ENCODE data around the gene GGA2. TPM values are rescaled to one million over a fixed set of nuclear protein-coding genes. Genes with fewer than 3 reads are reported as not detected.

Gene GGA2
- total RNA-seq, 1 donor from 2014 or later = 65.7 TPM

DNA sequence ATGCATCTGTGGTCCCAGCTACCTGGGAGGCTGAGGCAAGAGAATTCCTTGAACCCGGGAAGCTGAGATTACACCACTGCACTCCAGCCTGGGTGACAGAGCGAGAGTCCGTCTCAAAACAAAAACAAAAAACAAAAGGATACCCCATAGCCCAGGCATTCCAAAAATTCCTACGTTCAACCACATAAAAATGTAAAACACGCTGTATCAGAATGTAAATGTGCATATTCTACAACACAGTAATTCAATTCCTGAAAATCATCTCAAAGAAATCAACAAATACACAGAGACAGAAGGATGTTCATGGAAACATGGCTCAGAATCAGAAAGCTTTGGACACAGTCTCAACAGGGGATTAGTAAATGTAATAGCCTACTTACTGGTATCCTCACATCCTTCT, 90.3 kb downstream of the GGA2 start:
- DNase-seq (ENCODE audit: low spot score) = no peak

DNA sequence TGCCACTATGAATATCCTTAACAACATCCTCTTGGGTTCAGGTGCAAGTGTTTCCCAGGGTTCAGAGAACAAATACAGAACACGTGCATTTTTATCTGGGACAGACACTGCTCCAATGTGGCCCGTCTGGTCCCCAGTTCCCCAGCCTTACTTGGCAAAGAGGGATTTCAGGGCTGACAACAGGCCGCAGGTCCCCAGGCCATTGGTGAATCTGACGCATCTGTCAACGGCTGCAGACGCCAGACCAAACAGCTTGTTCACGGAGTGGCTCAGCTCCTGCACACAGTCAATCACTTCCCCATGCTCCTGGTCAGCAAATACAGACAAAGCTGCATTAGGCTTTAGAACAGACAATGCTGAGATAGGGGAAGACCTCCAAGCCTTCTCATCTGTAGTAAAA, 93.5 kb downstream of the GGA2 start:
- no peak for DNase-seq (ENCODE audit: low spot score)

DNA sequence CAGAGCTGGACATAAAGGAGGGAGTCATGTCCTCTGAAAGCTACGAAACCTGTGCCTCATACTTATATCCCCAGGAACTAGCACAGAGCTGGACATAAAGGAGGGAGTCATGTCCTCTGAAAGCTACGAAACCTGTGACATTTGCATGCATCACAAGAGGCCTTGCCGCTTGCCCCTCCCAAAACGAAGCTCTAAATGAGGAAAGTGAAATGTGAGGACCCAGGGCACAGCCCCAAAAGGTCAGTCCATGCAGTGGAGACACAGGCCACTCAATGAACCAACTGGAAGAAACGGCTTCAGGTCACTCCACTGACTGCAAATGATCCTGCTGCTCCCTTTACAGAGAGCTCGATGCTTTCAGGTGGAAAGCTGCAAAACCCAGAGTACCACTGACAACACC, 95.6 kb downstream of the GGA2 start:
- no peak for DNase-seq (ENCODE audit: low spot score)

Other genes starting within 250 kb of the GGA2 start
- gene SCNN1B, start 208.2 kb downstream of the GGA2 start, total RNA-seq = 4.4 TPM
- 20.4 TPM for gene COG7, start 57.3 kb downstream of the GGA2 start, total RNA-seq
- 14.4 TPM for gene EARS2, start 46.9 kb upstream of the GGA2 start, total RNA-seq
- 48.1 TPM for gene UBFD1, start 47.2 kb upstream of the GGA2 start, total RNA-seq
- gene NDUFAB1, start 85.8 kb upstream of the GGA2 start, total RNA-seq = 77.0 TPM
- gene PALB2, start 130.8 kb upstream of the GGA2 start, total RNA-seq = 10.8 TPM
- 57.6 TPM for gene DCTN5, start 131.0 kb upstream of the GGA2 start, total RNA-seq
- 1.2 TPM for gene PLK1, start 168.4 kb upstream of the GGA2 start, total RNA-seq
- gene ERN2, start 202.7 kb upstream of the GGA2 start, total RNA-seq = 1.9 TPM
- gene CHP2, start 244.5 kb upstream of the GGA2 start, total RNA-seq = 0.22 TPM

Data from mesenteric fat pad (tissue), 1 donor.